Measurements from ENCODE around the gene RFX7.

DNA sequence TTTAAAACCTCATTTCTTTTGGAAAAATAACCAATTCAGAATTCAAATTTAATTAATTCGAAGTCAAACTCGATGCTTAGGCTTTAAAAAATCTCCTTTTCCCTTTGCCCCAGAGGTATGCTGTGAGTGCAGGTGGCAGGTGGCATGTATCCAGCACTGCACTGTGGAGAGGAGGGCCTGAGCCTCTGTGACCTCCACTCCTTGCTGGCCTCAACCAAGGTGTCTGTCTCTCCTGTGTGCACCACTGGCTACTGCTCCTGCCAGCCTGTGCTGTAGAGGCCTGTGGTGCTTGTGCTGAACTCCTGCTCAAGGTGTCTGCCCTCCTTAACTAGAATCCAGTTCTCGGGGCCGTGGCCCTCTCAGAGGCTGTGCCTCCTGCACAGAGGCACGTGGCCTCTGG lies 194.1 kb downstream of the RFX7 start:
- TF ChIP-seq, protein P1, sequence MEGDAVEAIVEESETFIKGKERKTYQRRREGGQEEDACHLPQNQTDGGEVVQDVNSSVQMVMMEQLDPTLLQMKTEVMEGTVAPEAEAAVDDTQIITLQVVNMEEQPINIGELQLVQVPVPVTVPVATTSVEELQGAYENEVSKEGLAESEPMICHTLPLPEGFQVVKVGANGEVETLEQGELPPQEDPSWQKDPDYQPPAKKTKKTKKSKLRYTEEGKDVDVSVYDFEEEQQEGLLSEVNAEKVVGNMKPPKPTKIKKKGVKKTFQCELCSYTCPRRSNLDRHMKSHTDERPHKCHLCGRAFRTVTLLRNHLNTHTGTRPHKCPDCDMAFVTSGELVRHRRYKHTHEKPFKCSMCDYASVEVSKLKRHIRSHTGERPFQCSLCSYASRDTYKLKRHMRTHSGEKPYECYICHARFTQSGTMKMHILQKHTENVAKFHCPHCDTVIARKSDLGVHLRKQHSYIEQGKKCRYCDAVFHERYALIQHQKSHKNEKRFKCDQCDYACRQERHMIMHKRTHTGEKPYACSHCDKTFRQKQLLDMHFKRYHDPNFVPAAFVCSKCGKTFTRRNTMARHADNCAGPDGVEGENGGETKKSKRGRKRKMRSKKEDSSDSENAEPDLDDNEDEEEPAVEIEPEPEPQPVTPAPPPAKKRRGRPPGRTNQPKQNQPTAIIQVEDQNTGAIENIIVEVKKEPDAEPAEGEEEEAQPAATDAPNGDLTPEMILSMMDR (IDR thresholded peaks at IDR 0.05; ENCODE audit: insufficient read depth, low read length, poor library complexity, severe bottlenecking): no peak
- no peak for TF ChIP-seq EZH2phosphoT487 (conservative IDR thresholded peaks at IDR 0.05; ENCODE audit: low read length)

Measured in SU-DHL-6 (cell line).